HepG2 (cell line): ENCODE measurements around the gene MRPL14. TPM values are rescaled to one million over a fixed set of nuclear protein-coding genes. Genes with fewer than 3 reads are reported as not detected.

Source experiments
- ATAC-seq: fragments of 200-7000 bp; cut with Tn5 transposase; 3 replicates; pipeline ENCODE4 v1.9.1; 2020; ENCODE audit warnings: mild to moderate bottlenecking, moderate library complexity
- BruUV-seq: library from RNA; stranded (reverse); fragments of 400-500 nt; replicated peaks from 2 replicates; lab custom pipeline; 2021; lab: Mats Ljungman, UMichigan
- CTCF ChIA-PET: fragments of 300-600 bp; formaldehyde crosslinking; extraction: SDS; loops from one replicate; lab custom pipeline; 2021; ENCODE audit warnings: low total read pairs, inconsistent platforms, low intra/inter-chr PET ratio; lab: Yijun Ruan, JAX
- POLR2A ChIA-PET: fragments of 350-600 bp; sonication (Branson Sonifier 250); formaldehyde crosslinking; loops from one replicate; lab custom pipeline; 2020; ENCODE audit warnings: antibody characterized with exemption, inconsistent platforms; lab: Yijun Ruan, JAX
- DNase-seq: peaks from one replicate; pipeline ENCODE4 v3.0.0-alpha.2; 2015; ENCODE audit warnings: low spot score
- FAIRE-seq: peaks from 3 replicates; lab custom pipeline; 2011; peaks lifted over from hg19 to GRCh38; lab: Jason Lieb, UNC
- H2AFZ ChIP-seq: one replicate; pipeline ENCODE4 v1.6.1; 2011; ENCODE audit warnings: low read length, inconsistent platforms
- H3K27ac ChIP-seq: fragments of 300-600 bp; 3 replicates; pipeline ENCODE4 v1.8.0; 2011; ENCODE audit warnings: mixed run types, mild to moderate bottlenecking, mixed read lengths, low read length, inconsistent platforms; ENCODE audit not compliant: insufficient read depth; ENCODE audit errors: extremely low read length
- H3K27me3 ChIP-seq, 2 experiments: fragments of 200-600 bp in 1 of 2; 2 replicates in 1 of 2; 3 replicates in 1 of 2; pipeline versions ENCODE4 v1.6.0 to v1.8.0; 2011; ENCODE audit warnings: low read length in 2 of 2, mild to moderate bottlenecking in 2 of 2, moderate library complexity in 2 of 2, inconsistent platforms in 1 of 2; ENCODE audit not compliant: insufficient read depth in 2 of 2, control insufficient read depth in 1 of 2
- H3K36me3 ChIP-seq, 2 experiments: fragments of 200-600 bp in 1 of 2; replicated peaks in 1 of 2; 2 replicates in 1 of 2; 3 replicates in 1 of 2; pipeline versions ENCODE4 v1.5.1 to v1.8.0; 2011; ENCODE audit warnings: low read length in 2 of 2, inconsistent platforms in 1 of 2; ENCODE audit not compliant: insufficient read depth in 2 of 2, control insufficient read depth in 1 of 2
- H3K4me1 ChIP-seq: 2 replicates; pipeline ENCODE4 v1.5.1; 2012; ENCODE audit warnings: low read length, inconsistent platforms; ENCODE audit not compliant: insufficient read depth
- H3K4me2 ChIP-seq: 2 replicates; pipeline ENCODE4 v1.6.0; 2011; ENCODE audit warnings: low read depth, low read length, inconsistent platforms
- H3K4me3 ChIP-seq, 3 experiments: fragments of 200-600 bp in 1 of 3; sonication (generic), shearing (Covaris generic) in 1 of 3; replicated peaks in 1 of 3; 2 replicates each; pipeline ENCODE4 v1.5.1; 2011 to 2016; ENCODE audit warnings: low read length in 3 of 3, inconsistent platforms in 2 of 3, low read depth in 2 of 3, mild to moderate bottlenecking in 2 of 3, control low read depth in 1 of 3, mixed read lengths in 1 of 3; ENCODE audit not compliant: insufficient read depth in 1 of 3
- H3K79me2 ChIP-seq: one replicate; pipeline ENCODE4 v1.6.1; 2011; ENCODE audit warnings: low read length, inconsistent platforms; ENCODE audit not compliant: insufficient read depth
- H3K9ac ChIP-seq: 2 replicates; pipeline ENCODE4 v1.6.0; 2011; ENCODE audit warnings: mild to moderate bottlenecking, low read depth, low read length, inconsistent platforms; ENCODE audit not compliant: insufficient read depth
- H3K9me3 ChIP-seq: 2 replicates; pipeline ENCODE4 v1.5.1; 2012; ENCODE audit warnings: mild to moderate bottlenecking, low read length
- H4K20me1 ChIP-seq: 2 replicates; pipeline ENCODE4 v1.6.0; 2011; ENCODE audit warnings: inconsistent platforms, mild to moderate bottlenecking, low read length, moderate library complexity; ENCODE audit not compliant: insufficient read depth
- ELF3 ChIP-seq: IDR thresholded peaks from 2 replicates; pipeline ENCODE4 v1.6.1; 2016; ENCODE audit warnings: missing genetic modification reagents, missing compliant biosample characterization
- FOSL2 ChIP-seq: sonication (generic); formaldehyde crosslinking; IDR thresholded peaks from 2 replicates; pipeline ENCODE4 v1.4.0; 2020; ENCODE audit warnings: missing genetic modification reagents
- FOXP1 ChIP-seq, 2 experiments: fragments of 450-650 bp in 1 of 2; IDR thresholded peaks; 2 replicates each; pipeline ENCODE4 v1.6.1; 2017 to 2018; ENCODE audit warnings: antibody characterized with exemption in 1 of 2
- GATAD2A ChIP-seq: IDR thresholded peaks from 2 replicates; pipeline ENCODE4 v1.6.1; 2016
- PPARG ChIP-seq: conservative IDR thresholded peaks from 2 replicates; pipeline ENCODE4 v1.6.1; 2016; ENCODE audit warnings: missing biosample characterization, missing genetic modification reagents
- SAP130 ChIP-seq: IDR thresholded peaks from 2 replicates; pipeline ENCODE4 v1.6.1; 2016; ENCODE audit warnings: low read depth
- SIX1 ChIP-seq: sonication (generic); formaldehyde crosslinking; IDR thresholded peaks from 2 replicates; pipeline ENCODE4 v1.4.0; 2020; ENCODE audit warnings: missing genetic modification reagents, borderline replicate concordance
- SOX13 ChIP-seq, 3 experiments: fragments of 450-650 bp in 1 of 3; sonication (generic) in 1 of 3; formaldehyde crosslinking in 1 of 3; IDR thresholded peaks in 2 of 3; conservative IDR thresholded peaks in 1 of 3; 2 replicates each; pipeline versions ENCODE4 v1.5.0 to v1.6.1; 2016 to 2020; ENCODE audit warnings: antibody characterized with exemption in 1 of 3, mild to moderate bottlenecking in 1 of 3, missing compliant biosample characterization in 1 of 3, missing genetic modification reagents in 1 of 3, moderate library complexity in 1 of 3
- SOX5 ChIP-seq: IDR thresholded peaks from 2 replicates; pipeline ENCODE4 v1.6.1; 2016; ENCODE audit warnings: borderline replicate concordance
- SOX6 ChIP-seq, 2 experiments: fragments of 450-650 bp in 1 of 2; sonication (generic) in 1 of 2; formaldehyde crosslinking in 1 of 2; IDR thresholded peaks; 2 replicates each; pipeline versions ENCODE4 v1.4.0 to v1.6.1; 2017 to 2020; ENCODE audit warnings: antibody characterized with exemption in 1 of 2, mild to moderate bottlenecking in 1 of 2, missing genetic modification reagents in 1 of 2
- SP4 ChIP-seq: sonication (generic); formaldehyde crosslinking; IDR thresholded peaks from 2 replicates; pipeline ENCODE4 v1.8.1; 2023; ENCODE audit warnings: mild to moderate bottlenecking, missing genetic modification reagents
- TCF7 ChIP-seq: sonication (generic); IDR thresholded peaks from 2 replicates; pipeline ENCODE4 v1.6.1; 2016; ENCODE audit warnings: antibody characterized with exemption, low read depth
- ZNF101 ChIP-seq: sonication (generic); formaldehyde crosslinking; IDR thresholded peaks from 2 replicates; pipeline ENCODE4 v1.4.0; 2020; ENCODE audit warnings: mild to moderate bottlenecking, low read depth, missing genetic modification reagents, borderline replicate concordance
- ZNF333 ChIP-seq: sonication (generic); formaldehyde crosslinking; IDR thresholded peaks from 2 replicates; pipeline ENCODE4 v1.4.0; 2020; ENCODE audit warnings: mild to moderate bottlenecking, missing genetic modification reagents, borderline replicate concordance
- ZNF382 ChIP-seq: sonication (generic); formaldehyde crosslinking; IDR thresholded peaks from 2 replicates; pipeline ENCODE4 v1.5.0; 2020; ENCODE audit warnings: missing genetic modification reagents, mild to moderate bottlenecking, borderline replicate concordance
- ZNF816 ChIP-seq: sonication (generic); formaldehyde crosslinking; IDR thresholded peaks from 2 replicates; pipeline ENCODE4 v1.8.0; 2022; ENCODE audit warnings: missing genetic modification reagents, mild to moderate bottlenecking, borderline replicate concordance
- ZNF83 ChIP-seq: sonication (generic); formaldehyde crosslinking; IDR thresholded peaks from 2 replicates; pipeline ENCODE4 v1.4.0; 2020; ENCODE audit warnings: missing genetic modification reagents, mild to moderate bottlenecking, borderline replicate concordance
- WGBS: methylation state at CpG from one replicate; pipeline ENCODE4 v1.1.6; 2017; ENCODE audit warnings: low lambda C conversion rate; 5-methylcytosine and 5-hydroxymethylcytosine counted together
- in situ Hi-C: cut with HindIII; loops from 2 replicates; pipeline ENCODE4 v1.10.0; 2017; ENCODE audit warnings: low pct_unique_long_range_greater_than_20kb; ENCODE audit not compliant: extremely low pct_ligation_motif_present
- intact Hi-C: fragments of 100-400 bp; cut with micrococcal nuclease; formaldehyde crosslinking; loops from one replicate; pipeline ENCODE4 v1.10.0; 2022; ENCODE audit not compliant: unreplicated experiment
- polyA plus RNA-seq, 8 experiments: library from polyadenylated mRNA; depleted of rRNA in 3 of 8; stranded (reverse) in 7 of 8; unstranded in 1 of 8; fragments of >200 nt; fragmentation: Illumina TruSeq in 4 of 8; extraction: Trizol in 4 of 8; gene quantifications; 2 replicates each; pipeline versions ENCODE4 v1.2.1 to v1.2.3, GENCODE V29; 2011 to 2016; ENCODE audit warnings: low read depth in 4 of 8, missing spikeins in 1 of 8, mixed read lengths in 1 of 8; ENCODE audit not compliant: insufficient read depth in 1 of 8
- total RNA-seq, 5 experiments: library from RNA; depleted of rRNA; stranded (reverse); fragments of >200 nt; fragmentation: Illumina TruSeq; extraction: Trizol; gene quantifications; 2 replicates each; pipeline ENCODE4 v1.2.3, GENCODE V29; 2016; ENCODE audit warnings: low read depth in 1 of 5
- TF ChIP-seq, protein P1 (sequence below): sonication (generic); formaldehyde crosslinking; IDR thresholded peaks from 2 replicates; pipeline ENCODE4 v1.4.0; 2020; ENCODE audit warnings: missing genetic modification reagents
- TF ChIP-seq, protein P2 (sequence below): sonication (generic); formaldehyde crosslinking; IDR thresholded peaks from 2 replicates; pipeline ENCODE4 v1.4.0; 2020; ENCODE audit warnings: mild to moderate bottlenecking, missing genetic modification reagents

The MRPL14 gene
- total and polyA plus RNA-seq, 2 of the 13 experiments (the other 11 are each of a cell fraction or from before 2014, with no cell fraction given): 157 to 178 TPM

DNA sequence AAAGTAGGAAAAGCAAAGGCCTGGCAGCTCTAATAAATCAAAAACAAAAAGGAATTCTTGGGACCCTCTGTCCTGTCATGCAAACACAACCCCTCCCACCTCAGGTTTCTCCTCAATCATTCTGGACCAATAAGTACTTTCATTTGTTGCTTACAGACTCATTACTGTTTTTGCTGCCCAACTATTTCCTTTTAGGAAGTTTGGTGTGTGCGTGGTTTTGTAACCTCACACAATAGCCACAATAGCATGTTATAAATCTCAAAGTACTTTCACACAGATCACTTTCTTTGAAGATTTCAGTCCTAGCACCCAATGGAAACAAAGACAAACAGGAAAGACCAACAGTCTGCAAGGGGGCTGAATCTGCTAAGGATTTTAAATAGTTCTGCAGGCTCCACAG, 4.5 kb downstream of the MRPL14 start:
- Histone ChIP-seq H3K4me3 (peak overlapping the region in 2 of 3 experiments; percentile 25; a peak in 1 of 6 replicates), H3K27me3 (no peaks in the 10 kb centered on the region; a peak in 1 of 5 replicates), H3K9me3 (no peaks in the 10 kb centered on the region), H3K4me1 (peaks cover 85% of the 10 kb centered on the region), H3K27ac (peak overlapping the region; percentile 43), H3K36me3 (peaks cover 0 to 7% of the 10 kb centered on the region in 2 experiments; a peak in 1 of 5 replicates), H3K9ac (peak overlapping the region; percentile 94), H2AFZ (no peak overlapping the region), H3K4me2 (peak overlapping the region; percentile 91), H3K79me2 (peaks cover 96% of the 10 kb centered on the region), H4K20me1 (peaks cover 66% of the 10 kb centered on the region)
- POLR2A ChIA-PET: interaction anchor here (1.2 to 3.6 kb wide), 4 partner anchors 9 to 124 kb away, joined by 3 to 23 read pairs (median 10); partner anchors contain the start of gene HSP90AB1
- DNase-seq (peak; percentile 25), ATAC-seq (no peak), FAIRE-seq (no peak)
- CTCF ChIA-PET: no interaction called here
- WGBS: 72% methylated on average over 1 of the region's 1 CpG
- no TSS peak for BruUV-seq
- intact Hi-C loops: no loop called here
- in situ Hi-C loops: no loop called here
- 0 out of 2 replicates have a peak, but pooled peaks have one; percentile 5 for TF ChIP-seq SIX1 (CRISPR knock-in tag)
- TF ChIP-seq GATAD2A (CRISPR knock-in tag): peak; percentile 11; the same call in 1 of the 2 replicates
- no peak for TF ChIP-seq SP4 (CRISPR knock-in tag)
- no peak for TF ChIP-seq SOX6 (IDR thresholded peaks at IDR 0.05)
- TF ChIP-seq SOX6 (CRISPR knock-in tag; IDR thresholded peaks at IDR 0.05): peak; percentile 43; the same call in 1 of the 2 replicates
- TF ChIP-seq PPARG: peak; percentile 17; the same call in 1 of the 2 replicates
- TF ChIP-seq, protein P1, sequence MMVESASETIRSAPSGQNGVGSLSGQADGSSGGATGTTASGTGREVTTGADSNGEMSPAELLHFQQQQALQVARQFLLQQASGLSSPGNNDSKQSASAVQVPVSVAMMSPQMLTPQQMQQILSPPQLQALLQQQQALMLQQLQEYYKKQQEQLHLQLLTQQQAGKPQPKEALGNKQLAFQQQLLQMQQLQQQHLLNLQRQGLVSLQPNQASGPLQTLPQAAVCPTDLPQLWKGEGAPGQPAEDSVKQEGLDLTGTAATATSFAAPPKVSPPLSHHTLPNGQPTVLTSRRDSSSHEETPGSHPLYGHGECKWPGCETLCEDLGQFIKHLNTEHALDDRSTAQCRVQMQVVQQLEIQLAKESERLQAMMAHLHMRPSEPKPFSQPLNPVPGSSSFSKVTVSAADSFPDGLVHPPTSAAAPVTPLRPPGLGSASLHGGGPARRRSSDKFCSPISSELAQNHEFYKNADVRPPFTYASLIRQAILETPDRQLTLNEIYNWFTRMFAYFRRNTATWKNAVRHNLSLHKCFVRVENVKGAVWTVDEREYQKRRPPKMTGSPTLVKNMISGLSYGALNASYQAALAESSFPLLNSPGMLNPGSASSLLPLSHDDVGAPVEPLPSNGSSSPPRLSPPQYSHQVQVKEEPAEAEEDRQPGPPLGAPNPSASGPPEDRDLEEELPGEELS (CRISPR knock-in tag): peak; percentile 26; the same call in 1 of the 2 replicates
- TF ChIP-seq SOX5 (CRISPR knock-in tag): peak; percentile 80; the same call in 1 of the 2 replicates
- peak; percentile 68 for TF ChIP-seq ELF3
- no peak for TF ChIP-seq ZNF83
- no peak for TF ChIP-seq ZNF333 (CRISPR knock-in tag)
- no peak for TF ChIP-seq SOX13 (IDR thresholded peaks at IDR 0.05)
- TF ChIP-seq SOX13 (CRISPR knock-in tag; conservative IDR thresholded peaks at IDR 0.05 in 1 of 2, IDR thresholded peaks at IDR 0.05 in 1 of 2): peak in 1 of 2 experiments; percentile 71; a peak in 1 of 4 replicates
- TF ChIP-seq, protein P2, sequence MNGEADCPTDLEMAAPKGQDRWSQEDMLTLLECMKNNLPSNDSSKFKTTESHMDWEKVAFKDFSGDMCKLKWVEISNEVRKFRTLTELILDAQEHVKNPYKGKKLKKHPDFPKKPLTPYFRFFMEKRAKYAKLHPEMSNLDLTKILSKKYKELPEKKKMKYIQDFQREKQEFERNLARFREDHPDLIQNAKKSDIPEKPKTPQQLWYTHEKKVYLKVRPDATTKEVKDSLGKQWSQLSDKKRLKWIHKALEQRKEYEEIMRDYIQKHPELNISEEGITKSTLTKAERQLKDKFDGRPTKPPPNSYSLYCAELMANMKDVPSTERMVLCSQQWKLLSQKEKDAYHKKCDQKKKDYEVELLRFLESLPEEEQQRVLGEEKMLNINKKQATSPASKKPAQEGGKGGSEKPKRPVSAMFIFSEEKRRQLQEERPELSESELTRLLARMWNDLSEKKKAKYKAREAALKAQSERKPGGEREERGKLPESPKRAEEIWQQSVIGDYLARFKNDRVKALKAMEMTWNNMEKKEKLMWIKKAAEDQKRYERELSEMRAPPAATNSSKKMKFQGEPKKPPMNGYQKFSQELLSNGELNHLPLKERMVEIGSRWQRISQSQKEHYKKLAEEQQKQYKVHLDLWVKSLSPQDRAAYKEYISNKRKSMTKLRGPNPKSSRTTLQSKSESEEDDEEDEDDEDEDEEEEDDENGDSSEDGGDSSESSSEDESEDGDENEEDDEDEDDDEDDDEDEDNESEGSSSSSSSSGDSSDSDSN (CRISPR knock-in tag): no peak
- no peak for TF ChIP-seq ZNF816
- no peak for TF ChIP-seq ZNF382 (CRISPR knock-in tag)
- TF ChIP-seq ZNF101 (CRISPR knock-in tag): no peak
- TF ChIP-seq TCF7: 0 out of 2 replicates have a peak, but pooled peaks have one; percentile 22
- no peak for TF ChIP-seq FOXP1 (IDR thresholded peaks at IDR 0.05)
- peak; percentile 33; the same call in 1 of the 2 replicates for TF ChIP-seq FOXP1 (CRISPR knock-in tag; IDR thresholded peaks at IDR 0.05)
- TF ChIP-seq SAP130: peak; percentile 38; the same call in 1 of the 2 replicates
- TF ChIP-seq FOSL2 (CRISPR knock-in tag): no peak
